Neural cell (in vitro differentiated cells): ENCODE measurements around the gene MYO10. TPM values are rescaled to one million over a fixed set of nuclear protein-coding genes. Genes with fewer than 3 reads are reported as not detected.

ENCODE experiments used
- H2AFZ ChIP-seq: fragments of 200-600, 300-800 bp; sonication (generic), shearing (Covaris generic); 2 replicates; pipeline ENCODE4 v1.6.0; 2014; ENCODE audit warnings: low read depth, mild to moderate bottlenecking, antibody characterized with exemption, low read length, moderate library complexity
- H3F3A ChIP-seq: fragments of 200-600 bp; shearing (Covaris generic); 2 replicates; pipeline ENCODE4 v1.6.1; 2016; ENCODE audit warnings: mild to moderate bottlenecking, moderate library complexity, mixed read lengths, antibody characterized with exemption, low read length; ENCODE audit not compliant: insufficient read depth, poor library complexity, severe bottlenecking
- H3K27ac ChIP-seq: fragments of 200-600, 300-800 bp; sonication (generic), shearing (Covaris generic); 2 replicates; pipeline ENCODE4 v1.5.1; 2014; ENCODE audit warnings: mild to moderate bottlenecking, low read length, moderate library complexity
- H3K27me3 ChIP-seq: fragments of 300-800, 200-600 bp; sonication (generic), shearing (Covaris generic); 2 replicates; pipeline ENCODE4 v1.6.0; 2014; ENCODE audit warnings: mild to moderate bottlenecking, low read depth, low read length, moderate library complexity; ENCODE audit not compliant: insufficient read depth
- H3K36me3 ChIP-seq: fragments of 300-800, 200-600 bp; sonication (generic), shearing (Covaris generic); 2 replicates; pipeline ENCODE4 v1.5.1; 2014; ENCODE audit warnings: mild to moderate bottlenecking, antibody characterized with exemption, low read length, moderate library complexity; ENCODE audit not compliant: insufficient read depth
- H3K4me2 ChIP-seq: fragments of 300-800, 200-600 bp; sonication (generic), shearing (Covaris generic); 2 replicates; pipeline ENCODE4 v1.6.0; 2014; ENCODE audit warnings: mild to moderate bottlenecking, low read length
- H3K4me3 ChIP-seq: fragments of 300-800, 200-600 bp; sonication (generic), shearing (Covaris generic); 2 replicates; pipeline ENCODE4 v1.5.1; 2014; ENCODE audit warnings: mild to moderate bottlenecking, low read length, moderate library complexity
- H3K79me2 ChIP-seq: fragments of 200-600 bp; shearing (Covaris generic); replicated peaks from 2 replicates; pipeline ENCODE4 v1.6.0; 2014; ENCODE audit warnings: mild to moderate bottlenecking, low read length, moderate library complexity; ENCODE audit not compliant: insufficient read depth
- H3K9ac ChIP-seq: fragments of 300-800, 200-600 bp; sonication (generic), shearing (Covaris generic); 2 replicates; pipeline ENCODE4 v1.6.1; 2016; ENCODE audit warnings: mild to moderate bottlenecking, low read length, mixed read lengths
- H3K9me2 ChIP-seq: fragments of 200-600 bp; shearing (Covaris generic); 2 replicates; pipeline ENCODE4 v1.6.1; 2016; ENCODE audit warnings: mild to moderate bottlenecking, low read length, mixed read lengths; ENCODE audit not compliant: insufficient read depth
- H3K9me3 ChIP-seq: fragments of 200-600, 300-800 bp; sonication (generic), shearing (Covaris generic); 2 replicates; pipeline ENCODE4 v1.6.1; 2016; ENCODE audit warnings: mild to moderate bottlenecking, mixed run types, low read length, moderate library complexity, mixed read lengths
- H4K20me1 ChIP-seq: fragments of 200-600 bp; shearing (Covaris generic); 2 replicates; pipeline ENCODE4 v1.6.1; 2016; ENCODE audit warnings: mild to moderate bottlenecking, mixed run types; ENCODE audit not compliant: insufficient read depth
- EP300 ChIP-seq: fragments of 450-650 bp; conservative IDR thresholded peaks from 2 replicates; pipeline ENCODE4 v1.6.1; 2014; ENCODE audit warnings: antibody characterized with exemption, mild to moderate bottlenecking, moderate library complexity; ENCODE audit not compliant: poor library complexity, severe bottlenecking
- EZH2 ChIP-seq: fragments of 200-600, 300-800 bp; shearing (Covaris generic), sonication (generic); IDR thresholded peaks from 2 replicates; pipeline ENCODE4 v1.6.1; 2014; ENCODE audit warnings: antibody characterized with exemption, low read length, borderline replicate concordance, mild to moderate bottlenecking; ENCODE audit not compliant: insufficient read depth, poor library complexity, severe bottlenecking
- MXI1 ChIP-seq: fragments of 450-650 bp; conservative IDR thresholded peaks from 2 replicates; pipeline ENCODE4 v1.6.1; 2014; ENCODE audit warnings: antibody characterized with exemption, mild to moderate bottlenecking; ENCODE audit not compliant: poor library complexity, severe bottlenecking
- POLR2AphosphoS5 ChIP-seq: IDR thresholded peaks from 2 replicates; pipeline ENCODE4 v1.6.1; 2012
- RAD21 ChIP-seq: fragments of 450-650 bp; conservative IDR thresholded peaks from 2 replicates; pipeline ENCODE4 v1.6.1; 2014; ENCODE audit warnings: antibody characterized with exemption, mild to moderate bottlenecking, moderate library complexity
- SMC3 ChIP-seq: fragments of 450-650 bp; conservative IDR thresholded peaks from 2 replicates; pipeline ENCODE4 v1.6.1; 2014; ENCODE audit warnings: antibody characterized with exemption, mild to moderate bottlenecking, moderate library complexity; ENCODE audit not compliant: poor library complexity
- polyA plus RNA-seq: library from polyadenylated mRNA; depleted of rRNA; stranded (reverse); fragments of >200 nt; gene quantifications from 2 replicates; pipeline ENCODE4 v1.2.3, GENCODE V29; 2014
- TF ChIP-seq, protein P1 (sequence below): fragments of 450-650 bp; IDR thresholded peaks from 2 replicates; pipeline ENCODE4 v1.5.1; 2014; ENCODE audit warnings: antibody characterized with exemption, mild to moderate bottlenecking, moderate library complexity; ENCODE audit not compliant: poor library complexity, severe bottlenecking
- TF ChIP-seq, protein P2 (sequence below): IDR thresholded peaks from 2 replicates; pipeline ENCODE4 v1.6.1; 2012; ENCODE audit warnings: borderline replicate concordance

MYO10 gene
- polyA plus RNA-seq, 1 donor from 2014 or later, result 3.2 TPM

DNA sequence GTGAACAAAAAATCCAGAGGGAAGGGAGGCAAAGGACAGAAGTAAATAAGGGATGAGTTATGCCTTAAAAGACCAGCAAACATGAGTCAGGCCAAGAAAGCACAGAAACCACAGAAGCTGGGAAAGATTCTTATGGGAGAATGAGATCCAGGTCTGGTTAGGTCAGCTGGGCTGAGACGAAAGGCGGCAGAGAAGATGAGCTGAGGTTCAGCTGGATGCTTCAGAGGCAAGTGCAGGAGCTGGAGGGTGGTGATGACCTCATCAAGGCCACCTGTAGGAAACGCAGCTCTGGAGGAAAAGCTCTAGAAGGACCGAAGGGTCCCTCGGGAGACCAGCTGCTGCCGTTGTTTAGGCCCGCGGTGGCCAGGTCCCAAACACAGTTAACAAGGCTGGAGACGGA lies 152.0 kb downstream of the MYO10 start:
- Histone ChIP-seq H3K4me2 (no peak overlapping the region), H4K20me1 (no peaks in the 10 kb centered on the region), H3K79me2 (no peaks in the 10 kb centered on the region)

DNA sequence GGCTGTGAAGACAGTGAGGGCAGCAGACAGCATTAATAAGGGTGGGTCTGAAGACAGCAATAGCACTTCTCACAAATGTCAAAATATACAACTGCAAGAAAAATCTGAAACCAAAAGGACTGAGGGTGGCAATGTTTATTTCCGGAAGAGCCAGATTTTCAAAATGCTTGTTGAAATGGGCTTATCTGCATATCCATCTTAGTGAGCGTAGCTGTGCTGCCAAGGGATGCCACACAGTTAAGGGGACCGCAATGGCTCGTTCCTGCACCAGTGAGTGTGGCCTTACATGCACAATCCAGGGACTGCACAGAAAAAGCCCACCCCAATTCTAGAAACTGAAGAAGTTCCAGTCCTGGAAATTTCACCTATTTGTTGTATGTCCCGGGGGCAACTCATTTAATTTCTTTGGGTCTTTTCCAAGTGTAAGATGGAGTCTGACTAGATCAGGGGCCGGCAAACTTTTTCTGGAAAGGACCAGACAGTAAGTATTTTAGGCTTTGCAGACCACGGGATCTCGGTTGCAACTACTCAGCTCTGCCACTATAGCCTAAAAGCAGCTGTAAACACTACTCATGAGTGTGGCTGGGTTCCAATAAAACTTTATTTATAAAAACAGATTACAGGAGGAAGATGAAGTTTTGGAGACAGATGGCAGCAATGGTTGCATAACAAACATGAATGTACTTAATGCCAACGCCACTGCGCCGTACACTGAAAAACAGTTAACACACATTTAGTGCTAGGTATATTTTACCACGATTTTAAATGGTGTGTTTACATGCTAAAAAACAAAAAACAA lies 154.1 kb downstream of the MYO10 start:
- no peaks in the 10 kb centered on the region for H3K79me2 ChIP-seq
- no peak overlapping the region for H3K4me2 ChIP-seq
- TF ChIP-seq MXI1 (no peak), SMC3 (no peak), POLR2AphosphoS5 (no peak), EZH2 (no peak), RAD21 (no peak), EP300 (no peak)
- TF ChIP-seq, protein P1, sequence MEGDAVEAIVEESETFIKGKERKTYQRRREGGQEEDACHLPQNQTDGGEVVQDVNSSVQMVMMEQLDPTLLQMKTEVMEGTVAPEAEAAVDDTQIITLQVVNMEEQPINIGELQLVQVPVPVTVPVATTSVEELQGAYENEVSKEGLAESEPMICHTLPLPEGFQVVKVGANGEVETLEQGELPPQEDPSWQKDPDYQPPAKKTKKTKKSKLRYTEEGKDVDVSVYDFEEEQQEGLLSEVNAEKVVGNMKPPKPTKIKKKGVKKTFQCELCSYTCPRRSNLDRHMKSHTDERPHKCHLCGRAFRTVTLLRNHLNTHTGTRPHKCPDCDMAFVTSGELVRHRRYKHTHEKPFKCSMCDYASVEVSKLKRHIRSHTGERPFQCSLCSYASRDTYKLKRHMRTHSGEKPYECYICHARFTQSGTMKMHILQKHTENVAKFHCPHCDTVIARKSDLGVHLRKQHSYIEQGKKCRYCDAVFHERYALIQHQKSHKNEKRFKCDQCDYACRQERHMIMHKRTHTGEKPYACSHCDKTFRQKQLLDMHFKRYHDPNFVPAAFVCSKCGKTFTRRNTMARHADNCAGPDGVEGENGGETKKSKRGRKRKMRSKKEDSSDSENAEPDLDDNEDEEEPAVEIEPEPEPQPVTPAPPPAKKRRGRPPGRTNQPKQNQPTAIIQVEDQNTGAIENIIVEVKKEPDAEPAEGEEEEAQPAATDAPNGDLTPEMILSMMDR, result no peak
- no peaks in the 10 kb centered on the region for H3K27me3 ChIP-seq
- no peaks in the 10 kb centered on the region for H3K9me3 ChIP-seq
- H2AFZ ChIP-seq, result no peak overlapping the region
- H3K9me2 ChIP-seq, result no peaks in the 10 kb centered on the region
- H4K20me1 ChIP-seq, result no peaks in the 10 kb centered on the region
- H3K9ac ChIP-seq, result no peak overlapping the region
- no peaks in the 10 kb centered on the region for H3K36me3 ChIP-seq
- peaks cover 3% of the 10 kb centered on the region for H3F3A ChIP-seq
- H3K4me3 ChIP-seq, result no peak overlapping the region
- H3K27ac ChIP-seq, result no peak overlapping the region

More for the DNA sequence above, 152.0 kb downstream of the MYO10 start:
- Histone ChIP-seq H3K36me3 (no peaks in the 10 kb centered on the region), H2AFZ (no peak overlapping the region), H3K4me3 (no peak overlapping the region), H3K27ac (no peak overlapping the region), H3F3A (no peaks in the 10 kb centered on the region), H3K9me3 (no peaks in the 10 kb centered on the region), H3K9ac (no peak overlapping the region), H3K27me3 (no peaks in the 10 kb centered on the region), H3K9me2 (no peaks in the 10 kb centered on the region)
- TF ChIP-seq MXI1 (no peak), RAD21 (no peak), POLR2AphosphoS5 (no peak), SMC3 (no peak)
- TF ChIP-seq, protein P1, result no peak
- TF ChIP-seq, protein P2, sequence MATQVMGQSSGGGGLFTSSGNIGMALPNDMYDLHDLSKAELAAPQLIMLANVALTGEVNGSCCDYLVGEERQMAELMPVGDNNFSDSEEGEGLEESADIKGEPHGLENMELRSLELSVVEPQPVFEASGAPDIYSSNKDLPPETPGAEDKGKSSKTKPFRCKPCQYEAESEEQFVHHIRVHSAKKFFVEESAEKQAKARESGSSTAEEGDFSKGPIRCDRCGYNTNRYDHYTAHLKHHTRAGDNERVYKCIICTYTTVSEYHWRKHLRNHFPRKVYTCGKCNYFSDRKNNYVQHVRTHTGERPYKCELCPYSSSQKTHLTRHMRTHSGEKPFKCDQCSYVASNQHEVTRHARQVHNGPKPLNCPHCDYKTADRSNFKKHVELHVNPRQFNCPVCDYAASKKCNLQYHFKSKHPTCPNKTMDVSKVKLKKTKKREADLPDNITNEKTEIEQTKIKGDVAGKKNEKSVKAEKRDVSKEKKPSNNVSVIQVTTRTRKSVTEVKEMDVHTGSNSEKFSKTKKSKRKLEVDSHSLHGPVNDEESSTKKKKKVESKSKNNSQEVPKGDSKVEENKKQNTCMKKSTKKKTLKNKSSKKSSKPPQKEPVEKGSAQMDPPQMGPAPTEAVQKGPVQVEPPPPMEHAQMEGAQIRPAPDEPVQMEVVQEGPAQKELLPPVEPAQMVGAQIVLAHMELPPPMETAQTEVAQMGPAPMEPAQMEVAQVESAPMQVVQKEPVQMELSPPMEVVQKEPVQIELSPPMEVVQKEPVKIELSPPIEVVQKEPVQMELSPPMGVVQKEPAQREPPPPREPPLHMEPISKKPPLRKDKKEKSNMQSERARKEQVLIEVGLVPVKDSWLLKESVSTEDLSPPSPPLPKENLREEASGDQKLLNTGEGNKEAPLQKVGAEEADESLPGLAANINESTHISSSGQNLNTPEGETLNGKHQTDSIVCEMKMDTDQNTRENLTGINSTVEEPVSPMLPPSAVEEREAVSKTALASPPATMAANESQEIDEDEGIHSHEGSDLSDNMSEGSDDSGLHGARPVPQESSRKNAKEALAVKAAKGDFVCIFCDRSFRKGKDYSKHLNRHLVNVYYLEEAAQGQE, result no peak
